Neural crest cell (in vitro differentiated cells): ENCODE data around the gene TRAPPC2B. TPM values are rescaled to one million over a fixed set of nuclear protein-coding genes. Genes with fewer than 3 reads are reported as not detected.

Experiments
- DNase-seq: peaks from one replicate; pipeline ENCODE4 v3.0.0; 2021; ENCODE audit warnings: low read depth, mixed read lengths, low spot score
- H3K27ac Mint-ChIP-seq: one replicate; pipeline ENCODE4 v1.8.0; 2021; ENCODE audit warnings: mild to moderate bottlenecking, mixed read lengths; ENCODE audit not compliant: unreplicated experiment
- H3K27me3 Mint-ChIP-seq: 2 replicates; pipeline ENCODE4 v1.8.0; 2021; ENCODE audit warnings: low read depth, mild to moderate bottlenecking, mixed read lengths
- H3K36me3 Mint-ChIP-seq: 2 replicates; pipeline ENCODE4 v1.8.0; 2021; ENCODE audit warnings: low read depth, mild to moderate bottlenecking, mixed read lengths
- H3K4me1 Mint-ChIP-seq: 2 replicates; pipeline ENCODE4 v1.8.0; 2021; ENCODE audit warnings: mixed read lengths
- H3K4me3 Mint-ChIP-seq: one replicate; pipeline ENCODE4 v1.8.0; 2021; ENCODE audit warnings: mild to moderate bottlenecking, mixed read lengths
- H3K9me3 Mint-ChIP-seq: 2 replicates; pipeline ENCODE4 v1.8.0; 2021; ENCODE audit warnings: mixed read lengths
- total RNA-seq: library from RNA; stranded (reverse); gene quantifications from 2 replicates; pipeline ENCODE4 v1.2.1, GENCODE V29; 2021
- TF ChIP-seq, protein P1 (sequence below): fragments of 200-600 bp; sonication (generic); conservative IDR thresholded peaks from 2 replicates; pipeline ENCODE4 v1.5.0; 2021; ENCODE audit warnings: antibody characterized with exemption, mild to moderate bottlenecking

TRAPPC2B gene
- total RNA-seq, 1 donor from 2014 or later: 10.3 TPM

DNA sequence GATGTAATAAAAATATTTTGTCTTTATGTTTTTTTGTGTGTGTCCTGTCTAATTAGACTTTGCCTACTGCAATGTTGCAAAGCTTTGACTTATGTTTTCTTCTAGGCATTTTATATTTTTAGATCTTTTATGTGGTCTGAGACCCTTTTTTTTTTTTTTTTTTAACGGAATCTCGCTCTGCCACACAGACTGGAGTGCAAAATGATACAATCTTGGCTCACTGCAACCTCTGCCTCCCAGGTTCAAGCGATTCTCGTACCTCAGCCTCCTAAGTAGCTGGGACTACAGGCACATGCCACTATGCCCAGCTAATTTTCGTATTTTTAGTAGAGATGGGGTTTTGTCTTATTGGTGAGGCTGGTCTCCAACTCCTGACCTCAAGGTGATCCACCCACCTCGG lies 20.8 kb upstream of the TRAPPC2B start:
- no peaks in the 10 kb centered on the region for H3K9me3 Mint-ChIP-seq
- peaks cover 80% of the 10 kb centered on the region for H3K27me3 Mint-ChIP-seq
- H3K4me1 Mint-ChIP-seq: no peaks in the 10 kb centered on the region
- no peak overlapping the region for H3K4me3 Mint-ChIP-seq
- no peak for DNase-seq
- H3K36me3 Mint-ChIP-seq: no peaks in the 10 kb centered on the region
- H3K27ac Mint-ChIP-seq: no peak overlapping the region
- TF ChIP-seq, protein P1, sequence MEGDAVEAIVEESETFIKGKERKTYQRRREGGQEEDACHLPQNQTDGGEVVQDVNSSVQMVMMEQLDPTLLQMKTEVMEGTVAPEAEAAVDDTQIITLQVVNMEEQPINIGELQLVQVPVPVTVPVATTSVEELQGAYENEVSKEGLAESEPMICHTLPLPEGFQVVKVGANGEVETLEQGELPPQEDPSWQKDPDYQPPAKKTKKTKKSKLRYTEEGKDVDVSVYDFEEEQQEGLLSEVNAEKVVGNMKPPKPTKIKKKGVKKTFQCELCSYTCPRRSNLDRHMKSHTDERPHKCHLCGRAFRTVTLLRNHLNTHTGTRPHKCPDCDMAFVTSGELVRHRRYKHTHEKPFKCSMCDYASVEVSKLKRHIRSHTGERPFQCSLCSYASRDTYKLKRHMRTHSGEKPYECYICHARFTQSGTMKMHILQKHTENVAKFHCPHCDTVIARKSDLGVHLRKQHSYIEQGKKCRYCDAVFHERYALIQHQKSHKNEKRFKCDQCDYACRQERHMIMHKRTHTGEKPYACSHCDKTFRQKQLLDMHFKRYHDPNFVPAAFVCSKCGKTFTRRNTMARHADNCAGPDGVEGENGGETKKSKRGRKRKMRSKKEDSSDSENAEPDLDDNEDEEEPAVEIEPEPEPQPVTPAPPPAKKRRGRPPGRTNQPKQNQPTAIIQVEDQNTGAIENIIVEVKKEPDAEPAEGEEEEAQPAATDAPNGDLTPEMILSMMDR: no peak

DNA sequence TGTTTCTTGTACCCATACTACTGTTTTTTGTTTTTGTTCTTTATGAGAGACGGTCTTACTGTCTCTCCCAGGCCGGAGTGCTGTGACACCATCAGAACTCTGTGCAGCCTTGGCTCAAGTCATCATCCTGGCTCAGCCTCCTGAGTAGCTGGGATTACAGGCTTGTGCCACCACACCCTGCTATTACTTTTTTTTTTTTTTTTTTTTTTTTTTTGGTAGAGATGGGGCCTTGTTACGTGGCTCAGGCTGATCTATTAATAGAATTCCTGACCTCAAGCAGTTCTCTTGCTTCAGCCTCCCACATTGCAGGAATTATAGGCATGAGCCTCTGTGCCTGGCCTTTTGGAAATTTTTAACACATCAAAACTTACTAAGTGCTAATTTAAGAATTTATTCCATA lies 15.2 kb upstream of the TRAPPC2B start:
- Mint-ChIP-seq H3K27ac (no peak overlapping the region), H3K36me3 (no peaks in the 10 kb centered on the region), H3K4me3 (no peak overlapping the region), H3K4me1 (peaks cover 31% of the 10 kb centered on the region), H3K27me3 (peaks cover 53% of the 10 kb centered on the region), H3K9me3 (no peaks in the 10 kb centered on the region)
- DNase-seq: no peak
- TF ChIP-seq, protein P1: no peak

DNA sequence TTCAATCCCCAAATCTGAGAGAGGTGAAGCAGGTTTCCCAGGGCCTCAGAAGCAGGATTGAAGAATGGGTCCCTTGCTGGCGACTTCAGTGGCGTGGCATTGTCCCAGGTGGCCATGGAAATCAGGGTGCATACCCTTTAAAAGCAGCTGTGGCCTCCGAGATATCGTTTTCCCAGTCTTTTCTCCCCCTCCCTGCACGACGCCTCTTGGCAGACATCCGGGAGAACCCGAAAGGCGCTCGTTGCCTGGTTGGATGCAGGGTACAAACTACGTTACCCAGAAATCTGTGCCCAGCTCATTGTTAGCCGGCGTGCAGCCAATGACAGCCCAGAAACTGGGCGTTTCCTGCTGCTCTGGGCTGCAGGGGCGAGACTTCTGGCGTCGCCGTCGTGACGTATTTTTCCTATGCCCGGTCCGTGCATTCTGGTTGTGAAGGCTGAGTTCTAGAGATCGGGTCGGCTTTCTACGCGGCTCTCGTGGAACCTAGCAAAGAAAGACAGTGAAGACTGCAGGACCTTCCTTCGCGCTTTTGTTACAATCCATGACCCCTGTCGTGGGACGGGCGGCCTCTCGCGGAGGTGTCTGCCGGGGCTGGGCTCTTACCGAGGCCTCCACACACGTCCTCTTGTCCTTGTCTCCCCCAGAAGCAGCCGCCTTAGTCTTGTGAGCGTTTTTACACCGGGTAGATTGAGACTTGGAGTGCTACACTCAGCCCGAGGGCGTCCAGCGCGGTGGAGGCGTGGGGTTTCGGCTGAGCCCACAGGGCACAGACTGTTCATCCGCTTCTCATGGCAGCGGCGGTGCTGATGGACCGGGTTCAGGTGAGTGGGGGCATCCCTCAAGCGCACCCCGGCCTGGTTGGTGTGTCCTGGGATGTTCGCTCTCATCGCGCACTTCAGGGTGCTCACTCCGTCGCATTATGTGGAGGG lies 12.2 kb upstream of the TRAPPC2B start, which contains the start of gene ZNF304:
Gene ZNF304, plus strand, starts transcription at position 395 of the 929 bp plus-strand sequence. Its CDS starts 394 bp downstream, at position 789.
- TF ChIP-seq, protein P1: no peak
- Mint-ChIP-seq H3K27ac (peak within 1 kb of the TSS; percentile 88), H3K36me3 (peaks cover 5% of the 10 kb centered on the region), H3K4me3 (peak within 1 kb of the TSS; percentile 100), H3K27me3 (peaks cover 24% of the 10 kb centered on the region), H3K4me1 (peaks cover 31% of the 10 kb centered on the region), H3K9me3 (no peaks in the 10 kb centered on the region)
- DNase-seq: peak; percentile 71

DNA sequence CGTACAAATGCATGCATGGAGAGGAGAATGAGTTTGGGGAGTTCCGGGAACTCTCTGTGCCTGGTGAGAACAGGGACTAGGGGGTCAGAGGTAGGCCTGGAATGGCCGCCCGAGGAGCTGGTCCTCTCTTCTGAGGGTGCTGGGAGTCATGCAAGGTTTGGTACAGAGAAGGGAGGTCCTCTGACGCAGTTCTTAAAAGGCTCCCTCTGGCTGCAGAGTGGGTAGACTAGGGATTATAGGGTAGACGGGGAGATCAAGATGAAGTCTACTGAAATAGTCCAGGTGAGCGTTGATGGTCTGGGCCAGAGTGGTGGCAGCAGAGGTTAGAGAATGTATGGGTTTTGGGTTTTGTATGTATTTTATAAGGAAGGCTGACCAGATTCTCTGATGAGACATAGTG lies 11.5 kb upstream of the TRAPPC2B start:
- no peak for DNase-seq
- peak overlapping the region; percentile 88 for H3K27ac Mint-ChIP-seq
- H3K4me1 Mint-ChIP-seq: peaks cover 31% of the 10 kb centered on the region
- H3K4me3 Mint-ChIP-seq: peak overlapping the region; percentile 100
- H3K27me3 Mint-ChIP-seq: peaks cover 17% of the 10 kb centered on the region
- TF ChIP-seq, protein P1: no peak
- no peaks in the 10 kb centered on the region for H3K9me3 Mint-ChIP-seq
- H3K36me3 Mint-ChIP-seq: peaks cover 7% of the 10 kb centered on the region

DNA sequence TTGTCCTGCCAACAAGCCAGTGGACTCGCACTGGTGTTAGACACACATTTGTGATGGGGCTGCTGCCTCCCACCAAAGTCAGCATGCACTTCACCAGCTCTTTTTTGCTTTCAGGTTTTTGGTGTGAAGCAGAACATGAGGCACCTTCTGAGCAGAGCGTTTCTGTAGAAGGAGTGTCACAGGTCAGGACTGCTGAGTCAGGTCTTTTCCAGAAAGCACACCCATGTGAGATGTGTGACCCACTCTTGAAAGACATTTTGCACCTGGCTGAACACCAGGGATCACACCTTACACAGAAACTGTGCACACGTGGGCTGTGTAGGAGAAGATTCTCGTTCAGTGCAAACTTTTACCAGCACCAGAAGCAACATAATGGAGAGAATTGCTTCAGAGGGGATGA lies 7.4 kb upstream of the TRAPPC2B start:
- TF ChIP-seq, protein P1: no peak
- no peak for DNase-seq
- Mint-ChIP-seq H3K4me1 (peaks cover 22% of the 10 kb centered on the region), H3K9me3 (no peaks in the 10 kb centered on the region), H3K36me3 (peaks cover 16% of the 10 kb centered on the region), H3K27ac (no peak overlapping the region), H3K27me3 (peaks cover 1% of the 10 kb centered on the region), H3K4me3 (no peak overlapping the region)
